ENCODE data around the gene EGFLAM.

GRCh38 chr5:38447786-38448185 is 189.4 kb downstream of the EGFLAM start:
- TF ChIP-seq TARDBP (IDR thresholded peaks at IDR 0.05; ENCODE audit: borderline replicate concordance) (no peak), ZNF274 (IDR thresholded peaks at IDR 0.05; ENCODE audit: insufficient read depth, insufficient read length) (no peak), ELK1 (IDR thresholded peaks at IDR 0.05; ENCODE audit: low read depth, low read length) (no peak), TCF3 (IDR thresholded peaks at IDR 0.05; ENCODE audit: borderline replicate concordance, insufficient read depth, low read depth, low read length) (no peak), RAD51 (IDR thresholded peaks at IDR 0.05) (no peak), TBL1XR1 (IDR thresholded peaks at IDR 0.05; ENCODE audit: low read depth, low read length) (no peak), RFX5 (IDR thresholded peaks at IDR 0.05; ENCODE audit: low read depth, low read length) (no peak), ZNF592 (IDR thresholded peaks at IDR 0.05) (no peak), CTCF (IDR thresholded peaks at IDR 0.05 in 2 of 3, conservative IDR thresholded peaks at IDR 0.05 in 1 of 3; ENCODE audit: control insufficient read depth in 2 of 3, extremely low read depth in 1 of 3, insufficient read depth in 1 of 3, low read depth in 3 of 3, low read length in 3 of 3) (no peak), NKRF (conservative IDR thresholded peaks at IDR 0.05) (no peak), POLR2AphosphoS2 (IDR thresholded peaks at IDR 0.05; ENCODE audit: low read depth, low read length) (no peak), EP300 (IDR thresholded peaks at IDR 0.05; ENCODE audit: borderline replicate concordance in 1 of 2, control insufficient read depth in 1 of 2, low read depth in 2 of 2, low read length in 2 of 2) (no peak)

Measured in GM12878 (cell line).